Fibroblast of lung (primary cell): Measurements from ENCODE around the gene GRB10. TPM values are rescaled to one million over a fixed set of nuclear protein-coding genes. Genes with fewer than 3 reads are reported as not detected.

Experiments used
- DNase-seq, 2 donors: peaks; one replicate each; pipeline versions ENCODE4 v3.0.0 to v3.0.0-alpha.2; 2010; ENCODE audit warnings: low read depth in 2 of 2
- H2AFZ ChIP-seq: 2 replicates; pipeline ENCODE4 v1.5.1; 2012; ENCODE audit warnings: low read length, control low read depth, inconsistent platforms
- H3K27ac ChIP-seq: 2 replicates; pipeline ENCODE4 v1.5.1; 2011; ENCODE audit warnings: low read length, control low read depth; ENCODE audit not compliant: insufficient read depth
- H3K27me3 ChIP-seq: 2 replicates; pipeline ENCODE4 v1.5.1; 2011; ENCODE audit warnings: mild to moderate bottlenecking, low read length; ENCODE audit not compliant: control insufficient read depth, insufficient read depth
- H3K36me3 ChIP-seq: 2 replicates; pipeline ENCODE4 v1.5.1; 2011; ENCODE audit warnings: low read length; ENCODE audit not compliant: control insufficient read depth, insufficient read depth
- H3K4me1 ChIP-seq: 2 replicates; pipeline ENCODE4 v1.5.1; 2011; ENCODE audit warnings: low read length; ENCODE audit not compliant: control insufficient read depth, insufficient read depth; ENCODE audit errors: extremely low read depth
- H3K4me2 ChIP-seq: 2 replicates; pipeline ENCODE4 v1.5.1; 2011; ENCODE audit warnings: low read length, control low read depth; ENCODE audit not compliant: insufficient read depth; ENCODE audit errors: extremely low read depth
- H3K4me3 ChIP-seq, 4 experiments: fragments of 200-600 bp in 1 of 4; sonication (generic) in 1 of 4; replicated peaks in 1 of 4; 2 replicates each; pipeline ENCODE4 v1.5.1; 2011 to 2016; ENCODE audit warnings: low read length in 4 of 4, low read depth in 3 of 4, mild to moderate bottlenecking in 3 of 4, control low read depth in 2 of 4, inconsistent platforms in 1 of 4, mixed read lengths in 1 of 4; ENCODE audit not compliant: insufficient read depth in 1 of 4; ENCODE audit errors: control extremely low read depth in 1 of 4
- H3K79me2 ChIP-seq: 2 replicates; pipeline ENCODE4 v1.5.1; 2012; ENCODE audit warnings: mild to moderate bottlenecking, low read length, inconsistent platforms; ENCODE audit not compliant: control insufficient read depth, insufficient read depth
- H3K9ac ChIP-seq: 2 replicates; pipeline ENCODE4 v1.5.1; 2011; ENCODE audit warnings: mild to moderate bottlenecking, low read length, control low read depth; ENCODE audit not compliant: insufficient read depth
- H3K9me3 ChIP-seq: 2 replicates; pipeline ENCODE4 v1.5.1; 2012; ENCODE audit warnings: low read depth, low read length; ENCODE audit not compliant: control insufficient read depth, insufficient read depth
- H4K20me1 ChIP-seq: 2 replicates; pipeline ENCODE4 v1.5.1; 2011; ENCODE audit warnings: low read length; ENCODE audit not compliant: control insufficient read depth, insufficient read depth; ENCODE audit errors: extremely low read depth
- EZH2 ChIP-seq: IDR thresholded peaks from 2 replicates; pipeline ENCODE4 v1.5.1; 2012; ENCODE audit warnings: low read length, control low read depth, mild to moderate bottlenecking; ENCODE audit errors: missing control alignments
- polyA plus RNA-seq, 2 donors: library from polyadenylated mRNA; depleted of rRNA in 1 of 2; stranded (reverse) in 1 of 2; unstranded in 1 of 2; fragments of >200 nt; gene quantifications; 2 replicates each; pipeline ENCODE4 v1.2.1, GENCODE V29; 2011 to 2012; ENCODE audit warnings: missing spikeins in 1 of 2
- total RNA-seq: library from RNA; depleted of rRNA; stranded (reverse); fragments of >200 nt; gene quantifications from 2 replicates; pipeline ENCODE4 v1.2.1, GENCODE V29; 2014
- TF ChIP-seq, protein P1 (sequence below), 2 donors: IDR thresholded peaks in 1 of 2; conservative IDR thresholded peaks in 1 of 2; 1 replicate in 1 of 2; 2 replicates in 1 of 2; pipeline ENCODE4 v1.5.1; 2011 to 2012; ENCODE audit warnings: low read length in 2 of 2, control low read depth in 1 of 2, inconsistent platforms in 1 of 2, low read depth in 1 of 2, mild to moderate bottlenecking in 1 of 2

The GRB10 gene
- total and polyA plus RNA-seq, 2 donors (not counting 1 experiment from before 2014, with no cell fraction given): 11.1 to 64.1 TPM

DNA sequence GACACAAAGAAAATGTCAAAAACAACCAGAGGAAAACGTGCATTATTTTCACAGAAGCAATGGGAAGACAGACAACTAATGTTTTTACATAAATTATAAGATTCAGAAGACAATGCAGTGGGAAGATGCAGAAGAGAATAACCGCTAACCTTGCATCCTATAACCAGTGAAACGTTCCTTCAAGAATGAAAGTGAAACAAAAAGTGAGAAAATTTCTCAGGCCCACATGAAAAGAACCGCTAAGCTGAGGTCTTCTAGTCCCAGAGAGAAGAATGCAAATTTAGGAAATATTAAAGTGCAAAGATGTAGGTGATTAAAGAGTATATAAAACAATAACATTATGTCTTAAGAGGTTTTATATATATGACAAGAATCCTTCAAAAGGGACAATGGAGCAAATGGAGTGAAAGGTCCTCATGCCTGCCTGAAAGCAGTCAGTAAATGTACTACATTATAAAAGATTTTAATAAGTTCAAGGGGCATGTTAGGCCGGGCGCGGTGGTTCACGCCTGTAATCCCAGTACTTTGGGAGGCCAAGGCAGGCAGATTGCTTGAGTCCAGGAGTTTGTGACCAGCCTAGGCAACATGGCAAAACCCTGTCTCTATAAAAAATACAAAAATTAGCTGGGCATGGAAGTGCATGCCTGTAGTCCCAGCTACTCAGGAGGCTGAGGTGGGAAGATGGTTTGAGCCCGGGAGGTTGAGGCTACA, 174.3 kb downstream of the GRB10 start:
- no peak overlapping the region for H3K4me2 ChIP-seq
- H2AFZ ChIP-seq: no peak overlapping the region
- H3K4me3 ChIP-seq: no peak overlapping the region
- peaks cover 3% of the 10 kb centered on the region for H3K36me3 ChIP-seq
- H4K20me1 ChIP-seq: no peaks in the 10 kb centered on the region
- H3K79me2 ChIP-seq: no peaks in the 10 kb centered on the region
- no peak overlapping the region for H3K27ac ChIP-seq
- no peaks in the 10 kb centered on the region for H3K27me3 ChIP-seq
- no peak overlapping the region for H3K9ac ChIP-seq
- TF ChIP-seq, protein P1, sequence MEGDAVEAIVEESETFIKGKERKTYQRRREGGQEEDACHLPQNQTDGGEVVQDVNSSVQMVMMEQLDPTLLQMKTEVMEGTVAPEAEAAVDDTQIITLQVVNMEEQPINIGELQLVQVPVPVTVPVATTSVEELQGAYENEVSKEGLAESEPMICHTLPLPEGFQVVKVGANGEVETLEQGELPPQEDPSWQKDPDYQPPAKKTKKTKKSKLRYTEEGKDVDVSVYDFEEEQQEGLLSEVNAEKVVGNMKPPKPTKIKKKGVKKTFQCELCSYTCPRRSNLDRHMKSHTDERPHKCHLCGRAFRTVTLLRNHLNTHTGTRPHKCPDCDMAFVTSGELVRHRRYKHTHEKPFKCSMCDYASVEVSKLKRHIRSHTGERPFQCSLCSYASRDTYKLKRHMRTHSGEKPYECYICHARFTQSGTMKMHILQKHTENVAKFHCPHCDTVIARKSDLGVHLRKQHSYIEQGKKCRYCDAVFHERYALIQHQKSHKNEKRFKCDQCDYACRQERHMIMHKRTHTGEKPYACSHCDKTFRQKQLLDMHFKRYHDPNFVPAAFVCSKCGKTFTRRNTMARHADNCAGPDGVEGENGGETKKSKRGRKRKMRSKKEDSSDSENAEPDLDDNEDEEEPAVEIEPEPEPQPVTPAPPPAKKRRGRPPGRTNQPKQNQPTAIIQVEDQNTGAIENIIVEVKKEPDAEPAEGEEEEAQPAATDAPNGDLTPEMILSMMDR (conservative IDR thresholded peaks at IDR 0.05 in 1 of 2, IDR thresholded peaks at IDR 0.05 in 1 of 2; ENCODE audit: low read depth in 1 of 2, low read length in 2 of 2): no peak
- TF ChIP-seq EZH2: no peak
- H3K9me3 ChIP-seq: no peaks in the 10 kb centered on the region
- DNase-seq: no peak
- no peaks in the 10 kb centered on the region for H3K4me1 ChIP-seq

DNA sequence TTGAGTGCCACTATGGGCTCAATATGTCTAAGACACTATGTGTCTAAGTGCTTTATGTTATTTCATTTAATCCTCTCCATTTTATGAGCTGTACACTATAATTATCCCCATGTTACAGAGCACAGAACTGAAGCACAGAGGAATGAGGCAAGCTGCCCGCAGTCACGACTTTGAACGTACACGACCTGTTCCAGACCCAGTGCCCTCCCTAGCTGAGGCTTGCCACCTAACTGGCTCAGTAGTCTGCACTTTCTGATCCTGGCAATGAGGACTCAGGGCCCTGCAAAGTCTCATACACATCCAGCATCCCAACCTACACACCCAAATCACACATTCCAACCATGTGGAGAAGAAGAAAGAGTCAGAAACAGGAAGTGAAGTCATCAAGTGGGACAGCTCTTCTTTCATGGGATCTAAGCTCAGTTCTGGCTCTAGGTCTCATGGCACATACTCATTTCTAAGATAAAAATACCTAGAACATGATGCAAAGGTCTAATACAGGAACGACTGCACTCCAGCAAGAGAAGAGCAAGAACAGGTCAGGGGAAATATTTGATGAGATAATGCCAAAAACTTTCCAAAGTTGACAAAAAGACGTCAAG, 175.1 kb downstream of the GRB10 start:
- Histone ChIP-seq H2AFZ (no peak overlapping the region), H3K9me3 (no peaks in the 10 kb centered on the region)

DNA sequence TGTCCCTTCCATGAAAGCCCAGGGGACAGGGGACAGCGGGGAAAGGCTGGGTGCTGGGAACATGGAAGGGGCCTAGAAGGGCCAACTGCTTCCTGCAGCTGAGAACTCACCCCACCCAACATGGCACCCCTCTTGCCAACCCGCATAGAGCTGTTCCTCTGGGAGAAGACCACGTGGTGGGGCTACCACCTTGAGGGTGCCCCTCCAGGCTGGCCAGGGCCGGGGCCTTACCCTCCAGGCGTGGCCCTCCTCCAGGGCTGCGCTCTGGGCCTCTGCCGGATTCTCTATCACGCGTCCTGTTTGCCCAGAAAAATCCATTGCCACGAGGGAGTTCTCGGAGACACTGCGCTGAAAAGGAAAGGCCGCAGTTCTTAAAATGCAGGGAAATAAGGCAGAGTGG, 177.6 kb downstream of the GRB10 start:
- DNase-seq: no peak
- no peak overlapping the region for H2AFZ ChIP-seq
- TF ChIP-seq EZH2: no peak
- TF ChIP-seq, protein P1 (conservative IDR thresholded peaks at IDR 0.05 in 1 of 2, IDR thresholded peaks at IDR 0.05 in 1 of 2; ENCODE audit: low read depth in 1 of 2, low read length in 2 of 2): no peak
- no peaks in the 10 kb centered on the region for H3K27me3 ChIP-seq
- H3K4me1 ChIP-seq: no peaks in the 10 kb centered on the region
- H3K36me3 ChIP-seq: peaks cover 3% of the 10 kb centered on the region
- no peak overlapping the region for H3K4me3 ChIP-seq
- no peaks in the 10 kb centered on the region for H4K20me1 ChIP-seq
- no peaks in the 10 kb centered on the region for H3K9me3 ChIP-seq
- no peaks in the 10 kb centered on the region for H3K79me2 ChIP-seq
- no peak overlapping the region for H3K27ac ChIP-seq
- H3K4me2 ChIP-seq: no peak overlapping the region
- no peak overlapping the region for H3K9ac ChIP-seq

More for the DNA sequence above, 175.1 kb downstream of the GRB10 start:
- DNase-seq: peak in 1 of 2 donors; percentile 6
- Histone ChIP-seq H3K36me3 (peaks cover 3% of the 10 kb centered on the region), H3K79me2 (no peaks in the 10 kb centered on the region), H3K27me3 (no peaks in the 10 kb centered on the region), H3K27ac (no peak overlapping the region), H3K4me1 (no peaks in the 10 kb centered on the region), H3K4me2 (no peak overlapping the region), H3K4me3 (no peak overlapping the region), H4K20me1 (no peaks in the 10 kb centered on the region), H3K9ac (no peak overlapping the region)
- no peak for TF ChIP-seq EZH2
- TF ChIP-seq, protein P1 (conservative IDR thresholded peaks at IDR 0.05 in 1 of 2, IDR thresholded peaks at IDR 0.05 in 1 of 2; ENCODE audit: low read depth in 1 of 2, low read length in 2 of 2): no peak
